Ramos (cell line): ENCODE data around the gene LIPG.

Experiments used
- in situ Hi-C: fragments of 300-500 bp; cut with MboI; formaldehyde crosslinking; loops from one replicate; pipeline ENCODE4 v1.14.3; 2022; ENCODE audit warnings: low sequenced_read_pairs; ENCODE audit not compliant: unreplicated experiment

The LIPG gene

DNA sequence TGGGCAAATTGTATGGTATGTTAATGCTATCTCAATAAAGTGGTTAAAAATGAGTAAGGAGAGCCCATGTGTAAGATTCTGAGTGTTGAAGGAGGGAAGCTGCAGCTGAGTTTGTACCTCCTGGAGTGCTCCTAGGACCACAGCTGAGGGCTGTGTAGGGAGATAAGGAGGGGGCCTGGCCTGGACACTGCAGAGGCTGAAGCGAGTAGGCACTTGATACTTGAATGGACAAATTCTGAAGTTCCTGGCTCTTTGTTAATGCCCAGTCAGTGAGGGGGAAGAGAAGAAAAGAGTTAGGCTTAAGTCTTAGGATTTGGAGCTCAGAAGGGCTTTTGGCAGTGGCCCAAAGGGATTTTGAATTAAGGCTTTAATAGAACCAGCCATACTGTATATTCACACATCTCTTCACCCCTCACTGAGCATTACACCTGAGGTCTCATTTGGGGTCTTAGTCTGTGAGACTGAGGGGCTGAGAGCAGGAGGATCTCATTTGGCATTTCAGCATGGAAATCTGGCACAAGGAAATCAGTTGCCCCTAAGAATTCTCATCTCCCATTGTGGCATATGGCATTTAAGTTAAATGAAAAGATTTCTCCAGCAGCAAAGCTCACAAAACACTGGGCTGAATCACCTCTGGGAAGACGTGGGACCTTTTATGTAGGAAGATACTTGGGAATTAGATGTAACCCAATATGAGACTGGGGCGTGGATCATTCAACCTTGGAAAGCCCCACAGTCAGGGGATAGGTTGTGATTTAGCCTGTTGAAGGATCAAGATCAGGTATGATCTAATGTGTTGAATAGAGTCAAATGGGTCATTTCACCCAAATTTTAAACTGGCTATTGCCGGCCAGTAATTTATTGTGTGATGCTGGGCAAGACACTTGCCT, 46.8 kb downstream of the LIPG start:
- in situ Hi-C loops = no loop called here

DNA sequence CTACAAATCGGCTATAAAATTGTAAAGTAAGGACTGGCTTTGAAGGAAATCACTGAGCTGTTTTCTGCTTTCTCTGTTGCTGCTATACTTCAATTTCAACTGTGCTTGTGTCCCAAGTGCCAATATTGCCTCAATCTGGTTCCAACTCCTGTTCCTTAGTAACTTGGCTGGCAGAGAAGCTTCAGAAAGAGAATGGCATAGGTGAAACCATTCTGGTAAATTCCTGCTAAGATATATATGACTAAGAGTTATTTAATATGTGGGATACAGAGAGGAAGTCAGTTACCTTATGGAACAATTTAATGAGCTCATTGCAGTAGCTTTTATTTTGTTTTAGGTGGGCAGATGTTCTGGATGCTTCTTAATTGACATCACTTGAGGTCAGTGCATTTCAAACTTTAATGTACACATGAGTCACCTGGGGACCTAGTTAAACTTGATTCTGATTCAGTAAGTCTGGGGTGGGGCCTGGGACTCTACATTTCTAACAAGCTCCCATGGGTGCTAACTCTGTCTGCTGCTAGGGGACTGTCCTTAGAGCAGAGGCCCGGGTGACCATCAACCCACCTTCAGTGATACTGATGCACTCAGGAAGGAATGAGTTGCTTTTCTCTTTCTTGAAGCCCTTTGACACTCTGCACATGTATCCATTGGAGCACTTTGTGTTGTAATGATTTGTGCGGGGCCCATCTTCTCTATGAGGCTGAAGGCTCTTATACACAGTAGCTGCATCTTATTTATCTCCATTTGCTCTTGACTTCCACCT, 47.6 kb downstream of the LIPG start:
- in situ Hi-C loops = no loop called here

DNA sequence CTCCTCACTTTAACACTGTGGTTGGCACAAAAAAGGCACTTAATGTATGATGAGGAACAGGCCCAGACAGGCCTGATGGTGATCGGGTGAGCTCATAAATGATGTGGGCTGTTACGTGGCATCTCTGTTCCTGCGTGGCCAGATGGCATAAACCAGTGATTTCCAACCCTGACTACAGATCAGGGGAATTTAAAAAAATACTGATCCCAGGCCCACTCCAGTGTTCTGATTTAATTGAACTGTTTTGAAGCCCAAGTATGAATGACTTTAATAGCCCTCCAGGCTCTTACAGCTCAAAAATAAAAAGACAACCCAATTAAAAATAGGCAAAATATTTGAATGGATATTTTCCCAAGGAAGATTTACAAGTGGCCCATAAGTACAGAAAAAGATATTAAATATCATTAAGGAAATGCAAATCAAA, 48.2 kb downstream of the LIPG start:
- in situ Hi-C loops = no loop called here

DNA sequence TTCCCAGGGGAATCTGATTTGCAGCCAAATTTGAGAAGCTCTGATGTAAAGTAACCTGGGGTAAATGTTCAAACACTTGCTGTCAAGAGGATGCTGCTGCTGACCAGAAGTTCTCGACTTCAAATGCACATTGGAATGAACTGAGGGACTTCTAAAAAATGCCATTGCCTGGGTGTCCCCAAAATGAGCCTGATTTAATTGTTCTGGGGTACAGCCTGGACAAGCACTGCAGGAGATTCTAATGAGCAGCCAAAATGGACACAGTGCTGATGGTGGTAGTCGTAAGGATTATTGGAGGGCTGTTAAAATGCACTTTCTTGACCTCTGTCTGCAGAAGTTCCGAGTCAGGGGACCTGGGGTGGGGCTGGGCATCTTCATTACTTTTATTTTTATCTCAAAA, 49.5 kb downstream of the LIPG start:
- in situ Hi-C loops = no loop called here

DNA sequence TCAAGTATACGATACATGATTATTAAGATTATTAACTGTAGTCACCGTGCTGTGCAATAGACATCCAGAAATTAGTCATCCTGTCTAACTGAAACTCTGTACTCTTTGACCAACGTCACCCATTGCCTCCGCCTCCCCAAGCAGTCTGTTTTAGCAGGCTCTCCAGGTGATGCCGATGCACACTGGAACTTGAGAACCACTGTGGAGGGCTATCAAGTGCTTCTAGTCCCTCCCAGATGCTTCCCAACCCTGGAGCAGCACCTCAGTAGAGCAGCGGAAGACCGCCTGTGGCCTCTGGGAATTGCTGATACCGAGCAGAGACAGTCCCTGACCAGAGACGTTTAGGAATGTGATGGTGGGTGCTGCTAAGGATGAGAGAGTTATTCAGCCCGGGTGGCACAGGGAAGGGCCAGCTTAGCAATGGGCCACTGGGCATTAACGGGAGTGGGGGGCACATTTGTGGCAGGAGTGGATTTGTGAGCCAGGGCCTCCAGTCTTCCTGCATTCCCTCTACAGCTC, 50.7 kb downstream of the LIPG start:
- in situ Hi-C loops = no loop called here

DNA sequence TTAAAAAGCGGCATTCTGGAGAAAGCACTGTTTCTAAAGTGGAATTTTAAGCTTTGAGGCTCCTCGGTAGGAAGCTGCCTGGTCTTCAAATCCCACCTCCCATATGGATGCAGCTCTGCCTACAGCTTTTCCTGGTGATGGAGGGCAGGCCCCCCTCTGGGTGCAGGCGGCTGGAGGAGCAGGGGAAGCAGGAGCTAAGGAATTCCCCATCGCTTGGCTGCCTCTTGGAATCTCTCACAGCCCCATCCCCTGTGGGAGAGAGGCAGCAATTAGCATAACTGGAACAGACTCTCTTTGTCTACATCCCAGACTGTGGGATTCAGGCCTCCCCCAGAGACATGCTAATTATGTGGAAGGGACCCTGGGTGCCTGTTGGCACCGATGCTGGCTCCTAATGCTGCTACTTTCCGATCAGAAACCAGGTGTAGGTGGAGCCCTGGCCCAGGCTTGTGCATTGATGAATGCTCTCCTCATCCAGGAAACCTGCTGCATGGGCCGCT, 51.3 kb downstream of the LIPG start:
- in situ Hi-C loops = no loop called here

DNA sequence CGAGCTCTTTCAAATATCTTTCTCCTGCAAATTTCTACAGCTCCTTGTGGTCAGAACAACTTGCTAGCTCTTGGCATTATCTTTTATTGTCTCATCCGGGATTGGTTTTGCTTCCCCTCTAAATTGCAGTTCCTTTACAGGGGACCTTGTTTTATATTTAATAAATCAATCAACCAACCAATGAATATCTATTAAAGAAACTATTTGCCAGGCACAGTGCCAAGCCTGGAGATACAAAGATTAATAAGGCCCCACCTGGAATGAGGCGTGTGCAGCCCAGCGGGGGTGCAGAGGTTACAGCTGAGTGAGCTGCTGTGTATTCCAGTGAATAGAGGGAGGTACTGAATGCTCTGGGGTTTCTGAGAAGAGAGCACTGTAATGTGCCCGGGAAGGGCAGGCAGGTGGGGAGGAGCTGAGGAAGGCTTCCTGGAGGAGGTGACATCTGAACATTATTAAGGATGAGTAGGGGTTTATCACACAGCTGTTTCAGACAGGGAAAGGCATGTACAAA, 51.8 kb downstream of the LIPG start:
- in situ Hi-C loops = no loop called here

DNA sequence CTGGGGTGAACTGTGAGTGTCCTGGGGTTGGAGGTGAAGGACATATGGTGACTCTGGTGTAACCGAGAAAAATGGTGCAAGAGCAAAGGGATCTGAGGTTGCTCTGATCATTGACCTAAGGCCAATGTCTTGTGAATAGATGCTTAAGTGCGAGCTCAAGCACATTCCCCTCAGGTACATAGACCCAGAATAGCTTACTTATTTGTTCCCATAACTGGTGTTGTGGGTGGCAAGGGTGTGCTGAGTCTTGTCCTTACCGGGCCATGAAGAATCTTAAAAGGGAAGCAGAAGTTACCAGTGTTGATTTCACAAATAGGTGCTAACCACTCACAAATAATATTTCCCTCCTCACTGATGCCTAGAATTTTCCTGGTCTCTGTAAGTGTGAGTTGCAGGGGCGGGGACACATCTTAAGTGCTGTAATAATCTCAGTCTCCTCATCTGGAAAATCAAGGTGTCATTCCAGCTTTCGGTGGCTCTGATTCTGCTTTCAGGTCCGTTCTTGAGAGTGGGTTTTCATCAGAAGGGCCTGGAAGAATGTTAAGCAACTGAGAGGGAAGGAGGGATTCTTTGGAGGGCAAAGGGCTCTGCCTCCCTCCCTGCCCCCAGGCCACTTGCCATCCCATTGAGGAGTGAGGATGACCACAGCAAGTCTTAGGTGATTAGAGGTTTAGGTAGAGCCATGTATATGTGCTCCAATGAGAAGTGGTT, 54.9 kb downstream of the LIPG start:
- in situ Hi-C loops = no loop called here

DNA sequence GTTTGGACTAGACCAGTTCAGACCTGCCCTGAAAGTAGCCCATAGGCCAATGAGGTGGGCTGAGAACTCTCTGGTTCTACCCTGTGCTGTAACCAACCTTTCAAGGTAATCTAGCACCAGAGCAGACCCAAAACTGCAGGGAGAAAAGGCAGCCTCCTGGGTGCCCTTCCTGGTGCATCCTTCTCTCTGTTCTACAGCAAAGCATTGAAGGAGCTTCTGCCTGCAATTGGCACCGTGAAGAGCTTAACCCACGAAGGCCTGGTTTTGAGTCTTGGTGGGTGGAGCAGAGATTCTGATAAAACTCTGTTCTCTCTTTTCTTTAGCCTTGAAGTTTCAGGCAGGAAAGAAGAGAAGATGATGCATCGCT, 55.5 kb downstream of the LIPG start:
- in situ Hi-C loops = no loop called here

DNA sequence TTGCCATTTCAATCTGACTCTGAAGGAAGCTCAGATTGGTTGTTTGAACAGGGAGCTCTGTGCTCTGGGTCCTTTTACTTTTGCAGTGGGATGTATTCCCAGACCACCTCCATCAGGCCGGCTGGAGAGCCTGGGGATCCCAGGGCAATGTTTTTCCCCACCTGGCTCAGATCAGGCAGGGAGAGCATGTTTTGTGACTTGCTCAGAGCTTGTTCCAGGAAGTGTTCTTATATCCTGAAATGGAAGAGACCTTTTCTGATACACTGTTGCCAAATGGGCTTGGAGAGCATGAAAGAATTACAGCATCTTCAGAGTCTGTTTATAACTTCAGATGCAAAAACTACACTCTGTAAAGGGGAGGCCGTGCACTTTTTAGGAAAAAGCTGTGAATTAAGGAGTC, 56.0 kb downstream of the LIPG start:
- in situ Hi-C loops = no loop called here

DNA sequence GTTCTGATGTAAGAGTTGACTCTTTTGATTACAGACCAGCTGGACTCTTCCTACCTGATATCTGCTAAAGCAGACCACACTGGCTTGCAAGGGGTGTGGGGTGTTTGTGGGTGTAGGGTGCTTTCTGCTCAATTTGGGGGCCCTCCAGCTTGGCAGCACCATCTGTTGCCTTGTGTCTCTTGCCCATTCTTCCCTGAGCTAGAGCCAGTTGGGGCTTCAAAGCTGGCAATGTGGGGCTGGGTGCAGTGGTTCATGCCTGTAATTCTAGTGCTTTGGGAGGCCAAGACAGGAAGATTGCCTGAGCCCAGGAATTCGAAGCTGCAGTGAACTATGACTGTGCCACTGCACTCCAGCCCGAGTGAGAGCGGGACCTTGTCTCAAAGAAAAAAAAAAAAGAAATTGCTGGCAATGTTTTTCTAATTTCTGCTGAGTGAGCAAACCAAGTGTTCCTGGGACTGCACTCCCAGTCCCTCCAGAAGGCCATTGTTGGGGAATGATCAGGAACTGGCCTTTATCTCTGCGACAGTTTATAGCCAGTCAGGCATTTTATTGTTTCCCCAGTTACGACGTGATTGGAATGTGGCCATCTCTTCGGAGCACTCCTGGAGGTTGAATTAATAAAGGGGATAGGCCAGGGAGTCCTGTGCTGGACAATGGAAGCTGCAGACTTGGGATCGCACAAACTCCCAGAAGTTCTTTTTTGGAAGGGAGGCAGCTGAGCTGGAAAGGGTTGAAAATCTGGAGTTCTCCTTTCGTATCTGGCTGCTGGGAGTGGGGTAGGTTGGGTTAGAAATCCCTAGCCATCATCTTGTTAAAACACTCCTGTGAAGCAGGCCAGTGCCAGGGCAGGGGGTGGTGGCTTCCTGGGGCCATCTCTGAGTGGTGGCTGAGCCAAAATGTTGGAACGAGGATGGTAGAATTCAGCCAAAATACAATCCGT, 57.2 kb downstream of the LIPG start:
- in situ Hi-C loops = no loop called here

DNA sequence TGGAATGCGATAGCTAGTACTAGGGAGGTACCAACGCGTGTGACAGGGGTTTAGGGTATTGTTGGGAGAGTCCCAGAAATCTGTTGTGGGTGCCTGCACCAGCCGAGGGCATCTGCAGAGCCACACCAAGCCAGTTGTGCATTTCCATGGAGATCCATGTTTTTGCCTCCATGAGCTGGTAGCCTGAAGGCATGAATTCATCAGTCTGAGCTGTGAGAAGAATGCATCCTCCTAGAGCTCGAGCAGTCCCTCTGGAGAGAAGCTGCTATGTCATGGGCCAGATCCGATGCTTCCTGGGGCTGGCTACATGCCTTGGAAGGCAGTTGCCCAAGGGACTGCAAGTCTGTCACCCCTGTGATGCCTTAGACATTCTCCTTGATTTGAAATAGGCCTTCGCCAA, 57.9 kb downstream of the LIPG start:
- in situ Hi-C loops = no loop called here

DNA sequence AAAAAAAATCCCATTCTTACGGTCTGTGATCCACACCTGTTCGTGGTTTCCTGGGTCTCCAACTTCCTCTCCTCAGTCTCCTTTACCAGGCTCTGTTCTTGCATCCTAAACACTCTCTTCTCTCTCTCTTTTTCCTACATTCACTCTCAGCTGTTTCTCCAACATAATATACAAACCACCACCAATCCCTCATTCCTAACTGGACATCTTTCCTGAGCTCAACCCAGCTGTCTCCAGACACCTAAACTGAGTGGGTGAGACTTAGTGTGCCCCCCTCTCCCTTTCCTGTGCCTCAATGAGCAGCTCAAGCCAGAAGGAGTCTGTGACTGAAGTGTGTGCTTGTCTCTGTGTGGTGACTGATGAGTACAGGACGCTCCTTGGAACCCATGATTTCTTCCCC, 59.4 kb downstream of the LIPG start:
- in situ Hi-C loops = no loop called here

DNA sequence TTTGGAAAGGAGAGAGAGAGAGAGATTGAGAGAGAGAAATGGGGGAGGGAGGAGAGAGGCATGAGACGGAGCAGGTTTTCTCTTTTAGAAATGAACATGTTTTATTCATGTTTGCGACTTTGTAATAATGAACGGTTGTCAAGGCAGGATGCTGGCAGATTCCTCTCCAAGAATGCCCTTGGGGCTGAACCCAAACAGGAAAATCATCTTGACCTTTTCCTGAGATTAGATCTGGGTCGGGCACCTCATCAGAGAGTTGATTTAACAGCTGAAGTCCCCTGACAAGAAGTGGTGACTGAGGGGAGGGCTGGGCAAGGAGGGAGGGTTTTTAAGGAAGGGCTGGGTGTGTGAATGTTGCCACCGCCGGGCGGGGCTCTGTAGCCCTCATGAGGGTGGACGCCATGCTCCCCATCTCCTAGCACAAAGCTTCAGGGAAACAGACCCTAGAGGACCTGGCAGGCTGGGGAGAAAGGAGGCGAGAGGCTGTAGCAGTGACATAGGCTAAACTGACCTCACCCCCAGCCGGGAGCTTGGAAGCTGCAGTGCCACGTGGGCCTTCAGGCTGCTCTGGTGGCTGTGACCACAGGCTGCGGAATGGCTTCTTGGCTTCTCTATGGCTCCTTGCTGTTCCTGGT, 60.0 kb downstream of the LIPG start:
- in situ Hi-C loops = no loop called here

DNA sequence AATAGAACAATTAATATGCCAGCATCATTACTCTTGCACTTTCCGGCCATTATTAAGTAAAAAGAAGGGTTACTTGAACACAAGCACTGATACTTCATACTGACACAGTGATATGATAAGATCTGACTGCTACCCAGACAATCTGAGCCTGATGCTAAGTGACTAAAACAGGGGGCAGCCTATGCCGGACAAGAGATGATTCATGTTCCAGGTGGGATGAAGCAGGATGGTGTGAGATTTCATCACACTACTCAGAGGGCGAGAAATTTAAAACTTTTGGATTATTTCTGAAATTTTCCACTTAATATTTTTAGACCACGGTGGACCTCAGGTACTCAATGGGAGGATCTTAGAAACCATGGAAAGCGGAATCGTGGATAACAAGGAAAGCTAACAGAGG, 61.7 kb downstream of the LIPG start:
- in situ Hi-C loops = no loop called here

DNA sequence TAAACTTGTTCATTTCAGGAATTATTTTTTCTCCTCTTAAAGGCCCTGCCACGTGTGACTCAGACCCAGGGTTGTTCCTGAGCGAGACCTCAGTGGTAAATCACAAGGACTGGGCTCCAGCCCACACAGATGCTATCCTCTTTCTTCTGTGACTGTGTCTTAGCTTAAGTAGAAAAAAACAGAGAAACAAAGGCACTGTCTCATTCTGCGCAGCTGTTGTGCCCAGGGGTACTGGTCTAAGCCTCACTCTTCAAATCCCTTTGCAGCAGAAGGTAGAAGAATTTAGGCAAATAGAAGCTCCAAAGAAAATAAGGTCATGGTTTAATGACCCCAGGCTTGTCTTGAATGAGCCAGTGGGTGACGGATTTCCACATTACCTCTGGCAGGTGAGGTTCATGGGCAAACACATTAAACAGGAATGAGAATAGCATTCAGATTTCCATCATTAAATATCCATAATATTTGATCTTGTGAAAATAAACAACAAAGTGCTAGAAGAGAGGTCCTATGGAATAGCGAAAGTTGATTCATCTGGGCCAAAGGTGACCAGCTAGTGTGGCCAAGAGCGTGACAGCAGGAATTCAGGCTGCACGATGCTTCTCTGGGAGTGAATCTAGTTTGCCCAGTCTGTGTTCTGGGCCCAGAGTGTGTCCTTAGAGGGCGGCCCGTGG, 63.3 kb downstream of the LIPG start:
- in situ Hi-C loops = no loop called here

DNA sequence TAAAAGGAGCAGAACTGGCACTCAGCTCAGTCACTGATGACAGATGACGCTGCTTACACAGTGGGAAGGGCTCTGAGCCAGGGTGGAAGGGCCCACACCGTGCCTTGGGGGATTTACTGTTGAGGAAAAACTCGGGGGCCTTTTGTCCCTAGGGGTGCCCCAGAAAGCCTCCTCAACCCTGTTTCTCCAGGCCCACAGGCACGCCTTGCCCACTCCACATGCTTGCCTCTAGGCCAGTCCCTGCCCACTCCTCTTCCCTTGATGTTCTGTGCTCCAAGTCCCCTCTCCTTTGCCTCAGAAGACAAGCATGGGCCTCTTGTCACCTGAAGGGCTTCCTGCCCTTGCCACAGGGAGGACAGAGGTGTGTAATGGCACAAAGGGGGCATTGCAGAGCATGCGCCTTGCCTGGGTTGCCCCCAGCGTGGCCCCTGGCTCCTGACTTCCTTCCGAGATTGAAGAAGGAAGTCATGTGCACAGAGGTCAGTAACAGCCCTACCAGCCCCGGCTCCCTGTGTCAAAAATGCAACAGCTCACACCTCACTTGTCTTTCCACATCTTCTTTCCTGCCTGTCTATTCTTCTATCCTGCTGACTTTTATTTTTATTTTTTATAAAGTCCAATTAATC, 65.1 kb downstream of the LIPG start:
- in situ Hi-C loops = no loop called here

DNA sequence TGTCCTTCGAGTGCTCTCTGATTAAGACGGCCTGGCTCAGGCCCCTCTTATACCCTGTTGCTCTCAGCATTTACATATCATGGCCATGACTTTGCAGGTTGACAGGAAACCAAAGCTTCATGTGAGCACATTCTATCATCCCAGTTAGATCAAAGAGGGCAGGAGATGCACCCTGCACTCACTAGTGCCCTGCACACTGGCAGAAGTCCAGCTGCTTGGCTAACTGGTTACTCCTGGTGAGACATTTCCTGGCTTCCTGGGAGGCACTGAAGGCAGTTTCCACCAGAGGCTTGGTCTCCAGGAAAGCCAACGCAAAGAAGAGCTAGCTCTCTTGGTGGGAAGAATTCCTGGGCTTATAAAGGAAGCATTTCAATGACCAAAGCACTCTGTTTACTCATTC, 66.3 kb downstream of the LIPG start:
- in situ Hi-C loops = no loop called here
